H9 (cell line): ENCODE measurements around the gene KIAA0753. TPM values are rescaled to one million over a fixed set of nuclear protein-coding genes. Genes with fewer than 3 reads are reported as not detected.

Experiments used
- DNase-seq: peaks from one replicate; pipeline ENCODE4 v3.0.0-alpha.2; 2017
- H2AFZ ChIP-seq: one replicate; pipeline ENCODE4 v1.6.1; 2013; ENCODE audit warnings: mild to moderate bottlenecking, low read length, control low read depth, moderate library complexity
- H2AK5ac ChIP-seq: 2 replicates; pipeline ENCODE4 v1.6.1; 2013; ENCODE audit warnings: low read length, control low read depth, mixed read lengths; ENCODE audit not compliant: insufficient read length
- H2BK120ac ChIP-seq: one replicate; pipeline ENCODE4 v1.6.1; 2013; ENCODE audit warnings: low read depth, mild to moderate bottlenecking, low read length, control low read depth, inconsistent platforms; ENCODE audit not compliant: poor library complexity, severe bottlenecking
- H2BK12ac ChIP-seq: 2 replicates; pipeline ENCODE4 v1.6.1; 2013; ENCODE audit warnings: low read length, control low read depth, mixed read lengths, low read depth; ENCODE audit not compliant: insufficient read length
- H2BK15ac ChIP-seq: 2 replicates; pipeline ENCODE4 v1.6.1; 2013; ENCODE audit warnings: low read depth, low read length, control low read depth
- H2BK20ac ChIP-seq: one replicate; pipeline ENCODE4 v1.6.1; 2013; ENCODE audit warnings: low read depth, mild to moderate bottlenecking, low read length, control low read depth, inconsistent platforms; ENCODE audit not compliant: poor library complexity, severe bottlenecking
- H2BK5ac ChIP-seq: 2 replicates; pipeline ENCODE4 v1.6.1; 2013; ENCODE audit warnings: low read length, control low read depth, mixed read lengths; ENCODE audit not compliant: insufficient read length
- H3K14ac ChIP-seq: 2 replicates; pipeline ENCODE4 v1.6.1; 2013; ENCODE audit warnings: low read length, control low read depth; ENCODE audit not compliant: insufficient read depth
- H3K18ac ChIP-seq: 2 replicates; pipeline ENCODE4 v1.6.1; 2013; ENCODE audit warnings: low read depth, mild to moderate bottlenecking, mixed read lengths, low read length, control low read depth; ENCODE audit not compliant: insufficient read length
- H3K23ac ChIP-seq: 2 replicates; pipeline ENCODE4 v1.6.1; 2013; ENCODE audit warnings: low read length, control low read depth, mixed read lengths, low read depth; ENCODE audit not compliant: insufficient read length
- H3K23me2 ChIP-seq: 2 replicates; pipeline ENCODE4 v1.6.1; 2013; ENCODE audit warnings: low read depth, mild to moderate bottlenecking, mixed read lengths, low read length, control low read depth; ENCODE audit not compliant: insufficient read length, poor library complexity, severe bottlenecking
- H3K27ac ChIP-seq: 2 replicates; pipeline ENCODE4 v1.5.1; 2013; ENCODE audit warnings: low read length, control low read depth, mixed read lengths, low read depth; ENCODE audit not compliant: insufficient read length
- H3K27me3 ChIP-seq: 2 replicates; pipeline ENCODE4 v1.6.1; 2013; ENCODE audit warnings: low read length, control low read depth, inconsistent platforms; ENCODE audit not compliant: insufficient read depth
- H3K4ac ChIP-seq: 2 replicates; pipeline ENCODE4 v1.6.1; 2013; ENCODE audit warnings: low read depth, mild to moderate bottlenecking, control low read depth, inconsistent platforms, low read length, moderate library complexity
- H3K4me1 ChIP-seq: 2 replicates; pipeline ENCODE4 v1.6.1; 2013; ENCODE audit warnings: low read length, control low read depth, inconsistent platforms; ENCODE audit not compliant: insufficient read depth
- H3K4me2 ChIP-seq: 2 replicates; pipeline ENCODE4 v1.6.1; 2013; ENCODE audit warnings: low read length, control low read depth, mixed read lengths; ENCODE audit not compliant: insufficient read length, insufficient read depth
- H3K56ac ChIP-seq: 2 replicates; pipeline ENCODE4 v1.6.1; 2013; ENCODE audit warnings: low read depth, mild to moderate bottlenecking, mixed read lengths, low read length, control low read depth; ENCODE audit not compliant: insufficient read length
- H3K79me1 ChIP-seq: 2 replicates; pipeline ENCODE4 v1.6.1; 2013; ENCODE audit warnings: low read depth, mild to moderate bottlenecking, moderate library complexity, low read length, control low read depth, inconsistent platforms; ENCODE audit not compliant: insufficient read depth, poor library complexity, severe bottlenecking
- H3K79me2 ChIP-seq: 2 replicates; pipeline ENCODE4 v1.6.1; 2013; ENCODE audit warnings: low read length, control low read depth, inconsistent platforms; ENCODE audit not compliant: insufficient read depth
- H3K9ac ChIP-seq: 2 replicates; pipeline ENCODE4 v1.6.1; 2013; ENCODE audit warnings: low read length, control low read depth, mixed read lengths; ENCODE audit not compliant: insufficient read length; ENCODE audit errors: extremely low read depth
- H3K9me3 ChIP-seq: one replicate; pipeline ENCODE4 v1.6.1; 2013; ENCODE audit warnings: low read depth, low read length, inconsistent platforms; ENCODE audit not compliant: control insufficient read depth
- H3T11ph ChIP-seq: one replicate; pipeline ENCODE4 v1.6.1; 2013; ENCODE audit warnings: mild to moderate bottlenecking, low read length, control low read depth, inconsistent platforms
- H4K20me1 ChIP-seq: one replicate; pipeline ENCODE4 v1.6.1; 2013; ENCODE audit not compliant: control insufficient read depth, insufficient read length, insufficient read depth
- H4K5ac ChIP-seq: 2 replicates; pipeline ENCODE4 v1.6.1; 2013; ENCODE audit warnings: low read depth, mild to moderate bottlenecking, mixed read lengths, low read length, control low read depth; ENCODE audit not compliant: insufficient read length
- H4K8ac ChIP-seq: replicated peaks from 2 replicates; pipeline ENCODE4 v1.6.1; 2013; ENCODE audit warnings: low read length, control low read depth, mixed read lengths, low read depth; ENCODE audit not compliant: insufficient read length
- H4K91ac ChIP-seq: 2 replicates; pipeline ENCODE4 v1.6.1; 2013; ENCODE audit warnings: low read depth, mild to moderate bottlenecking, moderate library complexity, mixed read lengths, low read length, control low read depth; ENCODE audit not compliant: insufficient read length
- H3K27ac Mint-ChIP-seq, 3 experiments: 2 replicates in 2 of 3; 3 replicates in 1 of 3; pipeline ENCODE4 v1.8.0; 2020 to 2021; ENCODE audit warnings: mixed read lengths in 3 of 3, mild to moderate bottlenecking in 1 of 3, moderate library complexity in 1 of 3
- H3K27me3 Mint-ChIP-seq: 2 replicates; pipeline ENCODE4 v1.8.0; 2021; ENCODE audit warnings: low read depth, mild to moderate bottlenecking, moderate library complexity, mixed read lengths
- H3K36me3 Mint-ChIP-seq, 3 experiments: 2 replicates in 2 of 3; 3 replicates in 1 of 3; pipeline ENCODE4 v1.8.0; 2020 to 2021; ENCODE audit warnings: low read depth in 3 of 3, mixed read lengths in 3 of 3; ENCODE audit not compliant: insufficient read depth in 1 of 3
- H3K4me1 Mint-ChIP-seq, 2 experiments: 2 replicates each; pipeline ENCODE4 v1.8.0; 2020; ENCODE audit warnings: mixed read lengths in 2 of 2
- H3K4me3 Mint-ChIP-seq, 2 experiments: 2 replicates in 1 of 2; 3 replicates in 1 of 2; pipeline ENCODE4 v1.8.0; 2020 to 2021; ENCODE audit warnings: mild to moderate bottlenecking in 2 of 2, mixed read lengths in 2 of 2, moderate library complexity in 1 of 2
- H3K9me3 Mint-ChIP-seq, 2 experiments: 2 replicates in 1 of 2; 3 replicates in 1 of 2; pipeline ENCODE4 v1.8.0; 2020; ENCODE audit warnings: mild to moderate bottlenecking in 2 of 2, mixed read lengths in 2 of 2, moderate library complexity in 1 of 2
- CTCF ChIP-seq: fragments of 200-600 bp; sonication (generic); conservative IDR thresholded peaks from 3 replicates; pipeline ENCODE4 v1.8.0; 2021; ENCODE audit warnings: antibody characterized with exemption, mild to moderate bottlenecking
- WGBS: extraction: QIAGEN DNeasy Blood & Tissue Kit; methylation state at CpG from one replicate; pipeline ENCODE4 v1.1.7; 2013; ENCODE audit warnings: missing lambda C conversion rate, low lambda C conversion rate, mixed read lengths; ENCODE audit not compliant: insufficient read length; ENCODE audit errors: extremely low coverage; 5-methylcytosine and 5-hydroxymethylcytosine counted together
- microRNA-seq: library from miRNA; unstranded; fragments of <30 nt; microRNA quantifications from one replicate; pipeline ENCODE4, GENCODE V29; 2020; ENCODE audit warnings: borderline microRNAs expressed
- total RNA-seq: library from RNA; stranded (reverse); gene quantifications from 2 replicates; pipeline ENCODE4 v1.2.1, GENCODE V29; 2021

KIAA0753 gene
- total RNA-seq, 1 experiment from 2014 or later, result 37.2 TPM

GRCh38 chr17:6528557-6528956 lies 112.0 kb downstream of the KIAA0753 start:
- H3K27me3 Mint-ChIP-seq, result no peaks in the 10 kb centered on the region; the same call in 1 of the 2 replicates
- no peak overlapping the region for H3K18ac ChIP-seq
- H3K27ac Mint-ChIP-seq, result no peak overlapping the region
- no peak overlapping the region for H3K9ac ChIP-seq
- no peak overlapping the region for H3T11ph ChIP-seq
- no peak overlapping the region for H3K4ac ChIP-seq
- H4K20me1 ChIP-seq, result peaks cover 2% of the 10 kb centered on the region
- no peak overlapping the region for H2AFZ ChIP-seq
- TF ChIP-seq CTCF, result no peak
- no peak overlapping the region for H3K23ac ChIP-seq
- no peak overlapping the region for H2BK12ac ChIP-seq
- no peak overlapping the region for H3K27ac ChIP-seq
- H2BK5ac ChIP-seq, result no peak overlapping the region
- H3K36me3 Mint-ChIP-seq, result no peaks in the 10 kb centered on the region
- no peaks in the 10 kb centered on the region for H3K9me3 ChIP-seq
- no peak overlapping the region for H3K56ac ChIP-seq
- H4K8ac ChIP-seq, result no peak overlapping the region
- no CpG with 5 or more reads among the region's 3 CpGs for WGBS
- no peaks in the 10 kb centered on the region for H3K23me2 ChIP-seq
- H3K4me3 Mint-ChIP-seq, result no peak overlapping the region
- no peak overlapping the region for H2BK120ac ChIP-seq
- H3K9me3 Mint-ChIP-seq, result no peaks in the 10 kb centered on the region
- H3K79me2 ChIP-seq, result no peaks in the 10 kb centered on the region
- H3K27me3 ChIP-seq, result no peaks in the 10 kb centered on the region
- no peak overlapping the region for H4K5ac ChIP-seq
- H3K4me2 ChIP-seq, result no peak overlapping the region
- no peak overlapping the region for H2AK5ac ChIP-seq
- H4K91ac ChIP-seq, result no peak overlapping the region
- H3K4me1 ChIP-seq, result peaks cover 5% of the 10 kb centered on the region; the same call in 1 of the 2 replicates
- no peak overlapping the region for H2BK15ac ChIP-seq
- H2BK20ac ChIP-seq, result no peak overlapping the region
- DNase-seq, result peak; percentile 21
- peaks cover 18 to 25% of the 10 kb centered on the region in 2 experiments for H3K4me1 Mint-ChIP-seq
- H3K14ac ChIP-seq, result no peak overlapping the region
- H3K79me1 ChIP-seq, result no peaks in the 10 kb centered on the region

Small RNA genes within 50 kb of the gene (microRNA-seq; reads per million reads assigned to microRNA genes)
- gene MIR4520-1, result not detected
- not detected for gene MIR4520-2

Other genes starting within 250 kb of the KIAA0753 start
- gene AIPL1, start 205.6 kb downstream of the KIAA0753 start, total RNA-seq, result 0.24 and 0.57 TPM in 2 replicates
- 91.6 and 92.5 TPM in 2 replicates for gene PIMREG, start 196.3 kb downstream of the KIAA0753 start, total RNA-seq
- gene PITPNM3, start 84.2 kb downstream of the KIAA0753 start, total RNA-seq, result 2.7 and 3.4 TPM in 2 replicates
- gene TXNDC17, start 349 bp upstream of the KIAA0753 start, total RNA-seq, result 170 and 188 TPM in 2 replicates
- gene MED31, start 10.9 kb upstream of the KIAA0753 start, total RNA-seq, result 9.1 and 11.8 TPM in 2 replicates
- 0.70 and 1.1 TPM in 2 replicates for gene C17orf100, start 11.1 kb upstream of the KIAA0753 start, total RNA-seq
- 1.4 and 1.6 TPM in 2 replicates for gene SLC13A5, start 72.7 kb upstream of the KIAA0753 start, total RNA-seq
- gene XAF1, start 115.3 kb upstream of the KIAA0753 start, total RNA-seq, result not detected in 2 replicates
- not detected in 2 replicates for gene FBXO39, start 135.5 kb upstream of the KIAA0753 start, total RNA-seq
- not detected in 2 replicates for gene TEKT1, start 191.0 kb upstream of the KIAA0753 start, total RNA-seq